ENCODE measurements around the gene MED25.
A peak's percentile ranks its signal among the peaks of the same experiment; 100 is the strongest.

The MED25 gene

GRCh38 chr19:49858088-49858985, 40.2 kb downstream of the MED25 start:
- peak; percentile 1 for ATAC-seq
- TF ChIP-seq CREB5 (CRISPR knock-in tag; IDR thresholded peaks at IDR 0.05; ENCODE audit: low read depth): no peak
- no peak for TF ChIP-seq CSDC2 (CRISPR knock-in tag; IDR thresholded peaks at IDR 0.05)
- TF ChIP-seq ZNF8 (CRISPR knock-in tag; IDR thresholded peaks at IDR 0.05): no peak
- no peak for TF ChIP-seq ISL1 (CRISPR knock-in tag; IDR thresholded peaks at IDR 0.05)
- no peak for TF ChIP-seq ZFP30 (CRISPR knock-in tag; IDR thresholded peaks at IDR 0.05)
- no peak for TF ChIP-seq ZNF70 (CRISPR knock-in tag; IDR thresholded peaks at IDR 0.05)
- TF ChIP-seq GLIS3 (CRISPR knock-in tag; IDR thresholded peaks at IDR 0.05): no peak

GRCh38 chr19:49859682-49860335, 41.7 kb downstream of the MED25 start:
- TF ChIP-seq BACH2 (CRISPR knock-in tag; IDR thresholded peaks at IDR 0.05; ENCODE audit: borderline replicate concordance) (no peak), SNAI2 (CRISPR knock-in tag; IDR thresholded peaks at IDR 0.05) (no peak), ZFP30 (CRISPR knock-in tag; IDR thresholded peaks at IDR 0.05) (no peak), GLIS3 (CRISPR knock-in tag; IDR thresholded peaks at IDR 0.05) (no peak), ISL1 (CRISPR knock-in tag; IDR thresholded peaks at IDR 0.05) (no peak), TOX (CRISPR knock-in tag; IDR thresholded peaks at IDR 0.05; ENCODE audit: borderline replicate concordance) (no peak), PPARA (CRISPR knock-in tag; IDR thresholded peaks at IDR 0.05; ENCODE audit: borderline replicate concordance) (no peak), CREB5 (CRISPR knock-in tag; IDR thresholded peaks at IDR 0.05; ENCODE audit: low read depth) (no peak), ZNF565 (CRISPR knock-in tag; conservative IDR thresholded peaks at IDR 0.05; ENCODE audit: low read depth) (no peak), CSDC2 (CRISPR knock-in tag; IDR thresholded peaks at IDR 0.05) (no peak), ZNF70 (CRISPR knock-in tag; IDR thresholded peaks at IDR 0.05) (no peak)
- no peak for ATAC-seq

- no peak for ATAC-seq
- TF ChIP-seq OSR1 (CRISPR knock-in tag; IDR thresholded peaks at IDR 0.05) (no peak), ARNTL (CRISPR knock-in tag; IDR thresholded peaks at IDR 0.05; ENCODE audit: borderline replicate concordance, low read depth) (no peak), RARB (CRISPR knock-in tag; IDR thresholded peaks at IDR 0.05) (no peak), CSRNP3 (CRISPR knock-in tag; IDR thresholded peaks at IDR 0.05) (no peak), TOX (CRISPR knock-in tag; IDR thresholded peaks at IDR 0.05; ENCODE audit: borderline replicate concordance) (no peak), ZNF8 (CRISPR knock-in tag; IDR thresholded peaks at IDR 0.05) (no peak), GLIS3 (CRISPR knock-in tag; IDR thresholded peaks at IDR 0.05) (no peak), CREB5 (CRISPR knock-in tag; IDR thresholded peaks at IDR 0.05; ENCODE audit: low read depth) (no peak; the same call in 1 of the 2 replicates), ISL1 (CRISPR knock-in tag; IDR thresholded peaks at IDR 0.05) (no peak), ZFP30 (CRISPR knock-in tag; IDR thresholded peaks at IDR 0.05) (no peak), ZFP3 (CRISPR knock-in tag; IDR thresholded peaks at IDR 0.05) (no peak), ZNF70 (CRISPR knock-in tag; IDR thresholded peaks at IDR 0.05) (no peak), PATZ1 (CRISPR knock-in tag; IDR thresholded peaks at IDR 0.05; ENCODE audit: borderline replicate concordance) (no peak), ZC3H10 (CRISPR knock-in tag; IDR thresholded peaks at IDR 0.05) (no peak), BACH2 (CRISPR knock-in tag; IDR thresholded peaks at IDR 0.05; ENCODE audit: borderline replicate concordance) (no peak), POU6F1 (CRISPR knock-in tag; IDR thresholded peaks at IDR 0.05; ENCODE audit: borderline replicate concordance, low read depth) (no peak)
Measured at GRCh38 chr19:49860336-49861102, 42.4 kb downstream of the MED25 start.
